OCI-LY7 (cell line): Measurements from ENCODE around the gene USH2A.

Experiments used
- CTCF ChIP-seq: fragments of 200-600 bp; sonication (generic); conservative IDR thresholded peaks from 2 replicates; pipeline ENCODE4 v1.5.1; 2014; ENCODE audit warnings: mild to moderate bottlenecking, antibody characterized with exemption, low read length, moderate library complexity, mixed read lengths
- EZH2phosphoT487 ChIP-seq: fragments of 200-600 bp; sonication (generic); IDR thresholded peaks from 2 replicates; pipeline ENCODE4 v1.6.1; 2018; ENCODE audit warnings: low read depth, borderline replicate concordance, mild to moderate bottlenecking, mixed run types, antibody characterized with exemption, low read length, moderate library complexity, mixed read lengths

- TF ChIP-seq CTCF, result no peak
- no peak for TF ChIP-seq EZH2phosphoT487
Observed at GRCh38 chr1:215681041-215681440, 742.2 kb downstream of the USH2A start.
